Caki2 (cell line): ENCODE measurements around the gene ALDH3A1. TPM values are rescaled to one million over a fixed set of nuclear protein-coding genes. Genes with fewer than 3 reads are reported as not detected.

ENCODE experiments used
- DNase-seq: peaks from one replicate; pipeline ENCODE4 v3.0.0-alpha.2; 2015; ENCODE audit warnings: low read depth
- in situ Hi-C: cut with HindIII; loops from 2 replicates; pipeline ENCODE4 v1.10.0; 2016; ENCODE audit warnings: low sequenced_read_pairs, low pct_unique_long_range_greater_than_20kb, mixed read lengths
- total RNA-seq: library from RNA; depleted of rRNA; stranded (reverse); fragments of >200 nt; shearing (Covaris generic); gene quantifications from 2 replicates; pipeline ENCODE4 v1.2.3, GENCODE V29; 2014; ENCODE audit warnings: low replicate concordance

Gene ALDH3A1
- total RNA-seq, 1 experiment from 2014 or later = not detected

DNA sequence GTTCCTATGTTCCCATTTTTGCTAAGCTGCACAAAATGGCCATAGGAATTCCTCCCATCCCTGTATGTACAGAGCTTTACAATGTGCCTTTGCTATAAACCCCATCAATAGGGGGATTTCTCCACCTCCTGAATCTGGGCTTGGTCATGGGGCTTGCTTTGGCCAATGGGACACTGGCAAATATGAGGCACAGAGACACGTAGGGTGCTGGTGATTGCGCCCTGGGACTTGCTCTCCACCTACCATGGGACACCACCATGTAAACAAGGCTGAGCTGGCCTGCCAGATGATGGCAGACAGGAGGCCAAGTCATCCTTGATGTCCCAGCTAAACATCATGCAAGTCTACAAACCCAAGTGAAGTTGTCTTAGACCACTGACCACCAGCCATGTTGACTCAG is 15.3 kb upstream of the ALDH3A1 start:
- in situ Hi-C loops = no loop called here

GRCh38 chr17:19762515-19762961 is 14.4 kb upstream of the ALDH3A1 start:
- DNase-seq = peak; percentile 32
- in situ Hi-C loops = no loop called here

More for the DNA sequence above, 15.3 kb upstream of the ALDH3A1 start:
- no peak for DNase-seq

- in situ Hi-C loops = no loop called here
- DNase-seq = no peak
Measured at GRCh38 chr17:19760746-19761145, 12.6 kb upstream of the ALDH3A1 start.

- in situ Hi-C loops = no loop called here
- DNase-seq = no peak
Measured at GRCh38 chr17:19759568-19760549, 11.8 kb upstream of the ALDH3A1 start.

- in situ Hi-C loops = no loop called here
- no peak for DNase-seq
Measured at GRCh38 chr17:19757536-19758180, 9.6 kb upstream of the ALDH3A1 start.

DNA sequence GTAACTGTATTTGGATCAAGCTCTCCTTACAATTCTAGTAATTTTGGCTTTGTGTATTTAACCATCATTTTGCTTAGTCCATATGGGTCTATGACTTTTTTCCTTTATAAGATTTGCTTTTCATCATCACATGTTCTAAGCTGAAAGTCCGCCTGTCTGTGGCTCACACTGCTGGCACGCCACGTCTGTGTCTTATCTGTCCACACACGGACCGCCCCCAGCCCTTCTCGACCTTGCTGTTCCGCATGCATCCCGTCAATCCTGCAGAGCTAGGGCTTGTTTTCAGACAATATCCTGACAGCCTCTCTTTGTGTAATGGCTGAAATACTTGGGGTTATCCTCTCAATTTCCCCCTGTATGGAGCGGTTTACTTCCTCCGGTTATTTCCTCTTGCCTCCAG is 8.4 kb upstream of the ALDH3A1 start:
- in situ Hi-C loops = no loop called here

GRCh38 chr17:19755821-19756510 is 7.9 kb upstream of the ALDH3A1 start:
- in situ Hi-C loops = no loop called here
- no peak for DNase-seq

More for the DNA sequence above, 8.4 kb upstream of the ALDH3A1 start:
- DNase-seq = no peak

- in situ Hi-C loops = no loop called here
Measured at GRCh38 chr17:19755392-19755791, 7.3 kb upstream of the ALDH3A1 start.

DNA sequence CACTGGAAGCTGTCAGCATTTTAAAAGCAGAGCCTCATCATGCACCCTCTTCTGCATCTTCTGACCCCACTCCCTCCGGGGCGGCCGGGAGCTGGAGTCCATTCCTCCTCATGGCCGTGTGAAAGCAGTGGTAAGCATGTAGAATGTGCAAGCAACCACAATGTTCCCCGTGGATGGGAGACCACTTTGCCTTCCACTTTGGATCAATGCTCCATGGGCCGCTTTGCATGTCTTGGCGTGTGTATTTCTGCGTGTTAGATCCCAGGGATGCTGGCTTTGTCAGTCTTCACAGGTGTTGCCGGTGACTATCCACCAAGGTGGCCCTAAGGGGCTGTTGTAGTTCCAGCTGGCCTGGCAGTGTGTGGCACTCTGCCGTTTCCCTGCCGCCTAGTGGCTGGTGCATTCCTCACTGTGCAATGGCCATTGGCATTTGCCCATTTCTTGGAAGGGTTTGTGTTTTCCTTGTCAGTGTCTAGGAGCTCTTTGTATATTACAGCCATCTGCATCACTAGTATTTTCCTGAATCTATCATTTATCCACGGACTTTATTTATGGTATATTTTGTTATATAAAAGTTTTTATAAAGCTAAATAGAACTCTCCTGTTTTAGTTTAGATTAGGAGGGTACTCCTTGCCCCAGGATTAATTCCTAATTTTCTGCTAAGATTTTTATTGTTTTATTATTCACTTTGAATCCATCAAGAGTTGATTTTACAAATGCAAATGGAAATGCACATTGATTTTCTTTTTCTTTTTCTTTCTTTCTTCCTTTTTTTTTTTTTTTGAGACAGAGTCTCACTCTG is 5.8 kb upstream of the ALDH3A1 start:
- in situ Hi-C loops = no loop called here
- peak; percentile 68 for DNase-seq

More at GRCh38 chr17:19755392-19755791, 7.3 kb upstream of the ALDH3A1 start:
- no peak for DNase-seq

GRCh38 chr17:19753051-19753509 is 5.0 kb upstream of the ALDH3A1 start:
- in situ Hi-C loops = no loop called here
- peak; percentile 93 for DNase-seq

DNA sequence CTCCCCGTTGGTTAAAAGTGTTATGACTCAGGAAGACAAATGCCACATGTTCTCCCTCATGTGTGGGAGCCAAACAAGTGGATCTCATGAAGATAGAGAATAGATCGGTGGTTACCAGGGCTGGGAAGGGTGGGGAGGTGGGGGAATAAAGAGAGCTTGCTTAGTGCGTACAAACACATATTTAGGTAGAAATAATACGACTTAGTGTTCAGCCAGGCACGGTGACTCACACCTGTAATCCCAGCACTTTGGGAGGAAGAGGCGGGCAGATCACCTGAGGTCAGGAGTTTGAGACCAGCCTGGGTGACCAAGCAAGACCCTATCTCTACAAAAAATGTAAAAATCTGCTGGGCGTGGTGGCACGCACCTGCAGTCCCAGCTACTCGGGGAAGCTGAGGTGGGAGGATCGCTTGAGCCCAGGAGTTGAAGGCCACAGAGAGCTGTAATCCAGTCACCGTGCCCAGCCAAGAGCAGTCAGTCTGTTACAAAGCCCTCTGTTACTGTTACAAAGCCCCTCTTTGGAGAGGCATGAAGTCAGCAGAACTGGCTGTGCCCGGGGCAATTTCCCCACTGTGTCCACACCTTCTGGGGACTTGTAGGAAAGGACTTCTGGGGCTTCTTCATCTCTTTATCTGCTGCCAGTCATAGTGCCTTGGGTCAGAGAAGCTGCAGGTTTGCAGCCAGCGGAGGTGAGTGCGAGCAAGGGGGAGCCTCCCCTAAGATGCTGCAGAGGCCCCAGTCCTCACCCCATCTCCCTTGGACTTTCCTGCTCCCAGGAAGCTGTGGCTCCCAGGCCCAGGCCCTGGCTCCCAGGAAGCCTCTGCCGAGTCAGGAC is 4.3 kb upstream of the ALDH3A1 start:
- in situ Hi-C loops = no loop called here
- peak; percentile 46 for DNase-seq

DNA sequence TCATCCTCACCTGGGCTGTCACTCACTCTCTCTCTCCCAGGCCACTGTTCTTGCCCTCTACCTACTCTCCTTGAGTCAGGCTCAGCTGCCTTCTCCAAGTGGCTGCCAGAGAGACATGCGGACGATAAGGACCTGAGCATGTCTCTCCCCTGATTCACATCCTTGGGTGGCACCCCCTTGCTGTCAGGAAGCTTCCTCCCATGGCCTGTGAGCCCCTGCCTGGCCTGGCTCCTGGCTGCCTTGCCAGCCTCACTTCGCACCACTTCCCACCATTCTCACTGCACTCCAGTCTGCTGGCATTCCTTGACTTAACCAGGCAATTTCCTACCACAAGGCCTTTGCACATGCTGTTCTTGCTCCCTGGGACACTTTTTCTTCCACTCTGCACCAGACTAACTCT is 2.7 kb upstream of the ALDH3A1 start:
- in situ Hi-C loops = no loop called here
- DNase-seq = no peak

GRCh38 chr17:19750020-19750572 is 2.0 kb upstream of the ALDH3A1 start:
- no peak for DNase-seq

GRCh38 chr17:19748807-19749193 is 702 bp upstream of the ALDH3A1 start:
- in situ Hi-C loops = no loop called here
- no peak for DNase-seq

More at GRCh38 chr17:19750020-19750572, 2.0 kb upstream of the ALDH3A1 start:
- in situ Hi-C loops = no loop called here

DNA sequence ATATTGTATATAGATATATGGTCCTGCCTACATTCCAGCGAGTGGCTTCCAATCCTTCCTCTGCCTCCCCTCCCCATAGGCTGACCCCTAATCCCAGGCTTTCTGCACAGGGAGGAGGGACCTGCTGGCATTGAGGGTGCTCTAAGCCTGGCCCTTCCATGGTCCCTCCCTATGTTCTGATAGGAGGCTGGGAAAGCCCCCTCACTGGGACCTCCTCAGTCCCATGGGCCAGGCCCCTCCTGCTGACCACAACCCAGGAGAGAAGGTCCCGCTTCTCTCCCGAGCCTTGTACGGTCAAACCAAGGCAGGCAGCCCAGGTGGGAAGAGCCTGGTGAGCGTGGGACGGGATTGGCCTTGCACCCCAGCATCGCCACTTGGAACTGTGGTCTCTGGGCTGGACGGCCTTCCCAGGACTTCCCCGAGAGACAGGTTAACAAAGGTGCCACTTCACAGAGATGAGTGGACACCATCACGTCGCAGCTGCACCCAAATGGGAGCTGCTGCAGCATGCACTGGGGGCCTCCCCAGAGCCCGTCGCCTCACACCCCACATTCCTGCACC is 859 bp downstream of the ALDH3A1 start:
- in situ Hi-C loops = no loop called here
- no peak for DNase-seq

DNA sequence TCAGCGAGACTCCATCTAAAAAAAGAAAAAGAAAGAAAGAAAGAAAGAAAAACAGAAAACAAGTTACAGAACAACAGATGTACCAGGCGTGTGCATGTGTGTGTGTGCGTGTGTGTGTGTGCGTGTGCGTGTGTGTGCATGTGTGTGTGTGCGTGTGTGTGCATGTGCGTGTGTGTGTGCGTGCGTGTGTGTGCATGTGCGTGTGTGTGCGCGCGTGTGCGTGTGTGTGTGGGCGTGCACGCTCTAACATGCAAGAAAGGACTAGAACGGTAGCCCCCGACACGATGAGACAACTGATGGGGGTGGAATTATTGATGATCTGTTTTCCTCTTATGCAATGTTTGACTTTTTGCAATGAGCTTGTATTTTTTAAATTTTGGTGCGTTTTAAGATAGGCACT is 1.6 kb downstream of the ALDH3A1 start:
- no peak for DNase-seq
- in situ Hi-C loops = no loop called here
